K562 (cell line): Measurements from ENCODE around the gene ITGAL. TPM values are rescaled to one million over a fixed set of nuclear protein-coding genes. Genes with fewer than 3 reads are reported as not detected.

Experiments
- ATAC-seq: fragments of 200-7000 bp; cut with Tn5 transposase; 3 replicates; pipeline ENCODE4 v1.9.1; 2020; ENCODE audit warnings: moderate library complexity
- BruUV-seq: library from RNA; stranded (reverse); fragments of 400-500 nt; replicated peaks from 2 replicates; lab custom pipeline; 2021; lab: Mats Ljungman, UMichigan
- CTCF ChIA-PET: fragments of 300-600 bp; formaldehyde crosslinking; extraction: SDS; loops from one replicate; lab custom pipeline; 2021; ENCODE audit warnings: low intra/inter-chr PET ratio; lab: Yijun Ruan, JAX
- POLR2A ChIA-PET: fragments of 300-600, 350-650 bp; sonication (Branson Sonifier 250); formaldehyde crosslinking; extraction: SDS; loops from one replicate; lab custom pipeline; 2021; ENCODE audit warnings: antibody characterized with exemption, inconsistent platforms; lab: Yijun Ruan, JAX
- DNase-seq, 4 experiments: peaks; one replicate each; pipeline versions ENCODE4 v3.0.0 to v3.0.0-alpha.2; 2011 to 2018; ENCODE audit warnings: low spot score in 3 of 4, mixed read lengths in 3 of 4; ENCODE audit errors: extremely low read depth in 1 of 4
- FAIRE-seq: peaks from 2 replicates; lab custom pipeline; 2011; peaks lifted over from hg19 to GRCh38; lab: Jason Lieb, UNC
- H2AFZ ChIP-seq: 2 replicates; pipeline ENCODE4 v1.6.0; 2011; ENCODE audit warnings: low read depth, low read length, control low read depth, inconsistent platforms
- H3K27ac ChIP-seq: fragments of 200-600 bp; 3 replicates; pipeline ENCODE4 v1.8.0; 2011; ENCODE audit warnings: low read depth, mild to moderate bottlenecking, control low read depth, inconsistent platforms, low read length, moderate library complexity, mixed read lengths; ENCODE audit errors: extremely low read depth
- H3K27me3 ChIP-seq, 2 experiments: fragments of 300-600 bp in 1 of 2; 2 replicates in 1 of 2; 3 replicates in 1 of 2; pipeline versions ENCODE4 v1.6.0 to v1.8.0; 2011; ENCODE audit warnings: inconsistent platforms in 2 of 2, low read length in 2 of 2, mild to moderate bottlenecking in 1 of 2, mixed read lengths in 1 of 2, moderate library complexity in 1 of 2; ENCODE audit not compliant: control insufficient read depth in 2 of 2, insufficient read depth in 2 of 2
- H3K36me3 ChIP-seq: fragments of 300-600 bp; 3 replicates; pipeline ENCODE4 v1.8.0; 2011; ENCODE audit warnings: mild to moderate bottlenecking, low read length, inconsistent platforms; ENCODE audit not compliant: control insufficient read depth, insufficient read depth
- H3K4me1 ChIP-seq, 2 experiments: fragments of 200-600 bp in 1 of 2; replicated peaks in 1 of 2; 2 replicates in 1 of 2; 3 replicates in 1 of 2; pipeline versions ENCODE4 v1.5.1 to v1.8.0; 2011; ENCODE audit warnings: inconsistent platforms in 2 of 2, low read length in 2 of 2, mild to moderate bottlenecking in 1 of 2, mixed read lengths in 1 of 2, moderate library complexity in 1 of 2; ENCODE audit not compliant: control insufficient read depth in 2 of 2, insufficient read depth in 2 of 2
- H3K4me2 ChIP-seq: 2 replicates; pipeline ENCODE4 v1.6.1; 2011; ENCODE audit warnings: low read length, control low read depth, inconsistent platforms, mixed read lengths; ENCODE audit not compliant: insufficient read depth
- H3K4me3 ChIP-seq: fragments of 200-600 bp; sonication (generic), shearing (Covaris generic); 2 replicates; pipeline ENCODE4 v1.5.1; 2016; ENCODE audit warnings: control low read depth, inconsistent platforms
- H3K79me2 ChIP-seq: fragments of 200-600 bp; 3 replicates; pipeline ENCODE4 v1.8.0; 2011; ENCODE audit warnings: low read length, inconsistent platforms; ENCODE audit not compliant: control insufficient read depth, insufficient read depth
- H3K9ac ChIP-seq, 2 experiments: 2 replicates each; pipeline versions ENCODE4 v1.6.0 to v1.6.1; 2011; ENCODE audit warnings: low read depth in 2 of 2, low read length in 2 of 2, control low read depth in 1 of 2, inconsistent platforms in 1 of 2, mild to moderate bottlenecking in 1 of 2, mixed read lengths in 1 of 2; ENCODE audit not compliant: insufficient read depth in 1 of 2
- H3K9me1 ChIP-seq: one replicate; pipeline ENCODE4 v1.6.0; 2011; ENCODE audit warnings: inconsistent platforms, mild to moderate bottlenecking, low read length, moderate library complexity; ENCODE audit not compliant: control insufficient read depth, insufficient read depth
- H3K9me3 ChIP-seq: replicated peaks from 2 replicates; pipeline ENCODE4 v1.5.1; 2011; ENCODE audit warnings: low read depth, low read length, inconsistent platforms; ENCODE audit not compliant: control insufficient read depth, insufficient read depth
- H4K20me1 ChIP-seq: replicated peaks from 2 replicates; pipeline ENCODE4 v1.6.1; 2011; ENCODE audit warnings: low read length, inconsistent platforms, mixed read lengths; ENCODE audit not compliant: control insufficient read depth, insufficient read depth
- ETV1 ChIP-seq: fragments of 450-650 bp; conservative IDR thresholded peaks from 2 replicates; pipeline ENCODE4 v1.6.1; 2016; ENCODE audit warnings: missing genetic modification characterization, control low read depth, low read depth, missing compliant biosample characterization
- HNRNPL ChIP-seq: fragments of 200-400 bp; formaldehyde crosslinking; IDR thresholded peaks from 2 replicates; pipeline ENCODE4 v1.6.1; 2017; ENCODE audit warnings: low read depth, mild to moderate bottlenecking, low read length
- KDM5B ChIP-seq: fragments of 200-600 bp; sonication (generic); IDR thresholded peaks from 2 replicates; pipeline ENCODE4 v1.6.1; 2012; ENCODE audit warnings: low read depth, mild to moderate bottlenecking, moderate library complexity, low read length, control low read depth, inconsistent platforms; ENCODE audit not compliant: insufficient replicate concordance
- MEF2A ChIP-seq: IDR thresholded peaks from 2 replicates; pipeline ENCODE4 v1.6.1; 2011; ENCODE audit warnings: low read depth, mild to moderate bottlenecking, low read length, moderate library complexity; ENCODE audit not compliant: control insufficient read depth
- MTA3 ChIP-seq: fragments of 450-650 bp; formaldehyde crosslinking; IDR thresholded peaks from 2 replicates; pipeline ENCODE4 v1.6.1; 2017; ENCODE audit warnings: mild to moderate bottlenecking, borderline replicate concordance
- NFXL1 ChIP-seq: fragments of 450-650 bp; formaldehyde crosslinking; IDR thresholded peaks from 2 replicates; pipeline ENCODE4 v1.4.0; 2021; ENCODE audit warnings: mild to moderate bottlenecking
- POLR2G ChIP-seq: fragments of 200-400 bp; formaldehyde crosslinking; IDR thresholded peaks from 2 replicates; pipeline ENCODE4 v1.6.1; 2017; ENCODE audit warnings: low read depth, mild to moderate bottlenecking, antibody characterized with exemption, low read length, moderate library complexity
- RBFOX2 ChIP-seq: fragments of 200-400 bp; formaldehyde crosslinking; IDR thresholded peaks from 2 replicates; pipeline ENCODE4 v1.6.1; 2017; ENCODE audit warnings: low read depth, mild to moderate bottlenecking, low read length, moderate library complexity
- RNF2 ChIP-seq: sonication (generic); IDR thresholded peaks from 2 replicates; pipeline ENCODE4 v1.6.1; 2016
- ZFX ChIP-seq: sonication (generic); formaldehyde crosslinking; IDR thresholded peaks from 2 replicates; pipeline ENCODE4 v1.8.0; 2022; ENCODE audit warnings: mild to moderate bottlenecking, missing genetic modification reagents, moderate library complexity
- ZKSCAN1 ChIP-seq: fragments of 150-350 bp; IDR thresholded peaks from 2 replicates; pipeline ENCODE4 v1.6.1; 2016; ENCODE audit warnings: low read depth, low read length
- WGBS: fragments of 100-300 bp; shearing (Covaris generic); methylation state at CpG from one replicate; pipeline ENCODE4 v1.1.6; 2016; ENCODE audit warnings: low coverage, mixed read lengths; ENCODE audit not compliant: insufficient coverage; ENCODE audit errors: missing lambda C conversion rate; 5-methylcytosine and 5-hydroxymethylcytosine counted together
- in situ Hi-C: fragments of 300-500 bp; cut with MboI; formaldehyde crosslinking; loops from 4 replicates; pipeline ENCODE4 v1.15.0; 2018; ENCODE audit warnings: inconsistent platforms, mixed read lengths
- intact Hi-C: fragments of 100-400 bp; cut with micrococcal nuclease; formaldehyde crosslinking; loops from 2 replicates; pipeline ENCODE4 v1.14.2; 2022
- polyA plus RNA-seq, 8 experiments: library from polyadenylated mRNA; depleted of rRNA in 4 of 8; stranded (reverse) in 5 of 8; unstranded in 3 of 8; fragments of >200 nt; fragmentation: Nextera tagmentation in 2 of 8; fragmentation: Illumina TruSeq in 1 of 8; extraction: Ambion mirVana in 2 of 8; extraction: Trizol in 1 of 8; gene quantifications; 2 replicates each; pipeline versions ENCODE4 v1.2.1 to v1.2.3, GENCODE V29; 2011 to 2014; ENCODE audit warnings: inconsistent platforms in 1 of 8, missing spikeins in 1 of 8
- total RNA-seq, 7 experiments: library from RNA; depleted of rRNA in 6 of 7; stranded (reverse); fragments of >200 nt in 6 of 7; fragmentation: Illumina TruSeq in 2 of 7; extraction: Trizol in 2 of 7; gene quantifications; 2 replicates each; pipeline versions ENCODE4 v1.2.1 to v1.2.3, GENCODE V29; 2011 to 2021; ENCODE audit warnings: low replicate concordance in 1 of 7
- TF ChIP-seq, protein P1 (sequence below): sonication (generic); formaldehyde crosslinking; IDR thresholded peaks from 2 replicates; pipeline ENCODE4 v1.8.1; 2023; ENCODE audit warnings: mild to moderate bottlenecking, missing genetic modification reagents
- TF ChIP-seq, protein P2 (sequence below): sonication (generic); formaldehyde crosslinking; IDR thresholded peaks from 2 replicates; pipeline ENCODE4 v1.8.0; 2022; ENCODE audit warnings: missing genetic modification reagents, mild to moderate bottlenecking, moderate library complexity, borderline replicate concordance
- TF ChIP-seq, protein P3 (sequence below), 2 experiments: fragments of 450-650 bp; IDR thresholded peaks; 2 replicates each; pipeline ENCODE4 v1.6.1; 2016

Gene ITGAL
- total and polyA plus RNA-seq, 9 of the 15 experiments (the other 6 are each of a cell fraction or from before 2014, with no cell fraction given), result 0.01 to 0.53 TPM; not detected in 7

DNA sequence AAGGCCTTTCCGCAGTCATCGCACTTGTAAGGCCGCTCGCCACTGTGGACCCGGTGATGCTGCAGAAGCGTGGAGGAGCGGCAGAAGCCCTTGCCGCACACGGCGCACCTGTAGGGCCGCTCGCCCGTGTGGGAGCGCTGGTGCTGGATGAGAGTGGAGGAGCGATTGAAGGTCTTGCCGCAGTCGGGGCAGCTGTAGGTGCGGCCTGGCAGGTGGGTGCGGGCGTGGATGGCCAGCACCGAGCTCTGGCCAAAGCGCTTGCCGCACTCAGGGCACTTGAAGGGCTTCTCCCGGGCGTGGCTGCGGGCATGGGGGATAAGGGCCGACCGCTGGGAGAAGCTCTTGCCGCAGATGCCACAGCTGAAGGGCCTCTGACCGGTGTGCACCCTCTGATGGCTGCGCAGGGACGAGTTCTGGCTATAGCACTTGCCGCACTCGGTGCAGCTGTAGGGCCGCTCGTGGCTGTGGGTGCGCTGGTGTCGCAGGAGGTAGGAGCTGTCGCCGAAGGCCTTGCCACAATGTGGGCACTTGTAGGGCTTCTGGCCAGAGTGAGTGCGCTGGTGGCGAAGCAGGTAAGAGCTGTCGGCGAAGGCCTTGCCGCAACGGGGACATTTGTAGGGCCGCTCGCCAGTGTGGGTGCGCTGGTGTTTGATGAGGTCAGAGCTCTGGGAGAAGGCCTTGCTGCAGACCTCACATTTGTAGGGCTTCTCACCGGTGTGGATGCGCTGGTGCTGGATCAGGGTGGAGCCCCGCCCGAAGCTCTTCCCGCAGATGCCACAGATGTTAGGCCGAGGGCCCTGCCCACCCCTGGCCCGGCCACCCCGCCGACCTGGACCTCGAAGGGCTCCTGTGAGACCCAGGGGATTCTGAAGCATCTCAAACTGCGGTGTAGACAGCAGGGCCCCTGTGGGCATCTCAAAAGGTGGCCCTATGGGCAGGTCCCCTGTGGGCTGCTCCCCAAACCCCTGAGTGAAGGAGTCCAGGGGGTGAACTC, 52.3 kb downstream of the ITGAL start:
- CTCF ChIA-PET, result no interaction called here
- no peaks in the 10 kb centered on the region for H4K20me1 ChIP-seq
- H3K36me3 ChIP-seq, result peaks cover 17% of the 10 kb centered on the region; the same call in 1 of the 3 replicates
- ATAC-seq (no peak), DNase-seq (no peak), FAIRE-seq (no peak)
- peaks cover 36 to 64% of the 10 kb centered on the region in 2 experiments; a peak in 4 of 5 replicates for H3K4me1 ChIP-seq
- in situ Hi-C loops, result no loop called here
- no peak overlapping the region for H3K4me3 ChIP-seq
- peak overlapping the region in 1 of 2 experiments; percentile 85; a peak in 2 of 4 replicates for H3K9ac ChIP-seq
- no peaks in the 10 kb centered on the region for H3K9me3 ChIP-seq
- H2AFZ ChIP-seq, result no peak overlapping the region
- WGBS, result 87% methylated on average over 54 of the region's 60 CpGs
- H3K4me2 ChIP-seq, result peak overlapping the region; percentile 25
- H3K27ac ChIP-seq, result peak overlapping the region; percentile 97; the same call in 1 of the 3 replicates
- peaks cover 4% of the 10 kb centered on the region for H3K9me1 ChIP-seq
- BruUV-seq, result no TSS peak
- H3K79me2 ChIP-seq, result peaks cover 19% of the 10 kb centered on the region
- H3K27me3 ChIP-seq, result no peaks in the 10 kb centered on the region
- POLR2A ChIA-PET, result interaction anchor here (0.6 to 4.3 kb wide), 9 partner anchors 8 to 44 kb away, joined by 3 to 16 read pairs (median 4); no protein-coding TSS in a partner anchor
- intact Hi-C loops, result loop anchor here (5.0 kb wide), 2 partner anchors 33 to 72 kb away; no protein-coding TSS in a partner anchor
- TF ChIP-seq KDM5B (peak; percentile 4), POLR2G (0 out of 2 replicates have a peak, but pooled peaks have one; percentile 35), NFXL1 (CRISPR knock-in tag) (no peak), MEF2A (no peak), ETV1 (no peak), ZKSCAN1 (0 out of 2 replicates have a peak, but pooled peaks have one; percentile 0), ZFX (CRISPR knock-in tag) (peak; percentile 33; the same call in 1 of the 2 replicates), RBFOX2 (peak; percentile 40), HNRNPL (peak; percentile 40; the same call in 1 of the 2 replicates), MTA3 (0 out of 2 replicates have a peak, but pooled peaks have one; percentile 13), RNF2 (0 out of 2 replicates have a peak, but pooled peaks have one; percentile 10)
- TF ChIP-seq, protein P1, sequence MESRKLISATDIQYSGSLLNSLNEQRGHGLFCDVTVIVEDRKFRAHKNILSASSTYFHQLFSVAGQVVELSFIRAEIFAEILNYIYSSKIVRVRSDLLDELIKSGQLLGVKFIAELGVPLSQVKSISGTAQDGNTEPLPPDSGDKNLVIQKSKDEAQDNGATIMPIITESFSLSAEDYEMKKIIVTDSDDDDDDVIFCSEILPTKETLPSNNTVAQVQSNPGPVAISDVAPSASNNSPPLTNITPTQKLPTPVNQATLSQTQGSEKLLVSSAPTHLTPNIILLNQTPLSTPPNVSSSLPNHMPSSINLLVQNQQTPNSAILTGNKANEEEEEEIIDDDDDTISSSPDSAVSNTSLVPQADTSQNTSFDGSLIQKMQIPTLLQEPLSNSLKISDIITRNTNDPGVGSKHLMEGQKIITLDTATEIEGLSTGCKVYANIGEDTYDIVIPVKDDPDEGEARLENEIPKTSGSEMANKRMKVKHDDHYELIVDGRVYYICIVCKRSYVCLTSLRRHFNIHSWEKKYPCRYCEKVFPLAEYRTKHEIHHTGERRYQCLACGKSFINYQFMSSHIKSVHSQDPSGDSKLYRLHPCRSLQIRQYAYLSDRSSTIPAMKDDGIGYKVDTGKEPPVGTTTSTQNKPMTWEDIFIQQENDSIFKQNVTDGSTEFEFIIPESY (CRISPR knock-in tag), result peak; percentile 82
- TF ChIP-seq, protein P2, sequence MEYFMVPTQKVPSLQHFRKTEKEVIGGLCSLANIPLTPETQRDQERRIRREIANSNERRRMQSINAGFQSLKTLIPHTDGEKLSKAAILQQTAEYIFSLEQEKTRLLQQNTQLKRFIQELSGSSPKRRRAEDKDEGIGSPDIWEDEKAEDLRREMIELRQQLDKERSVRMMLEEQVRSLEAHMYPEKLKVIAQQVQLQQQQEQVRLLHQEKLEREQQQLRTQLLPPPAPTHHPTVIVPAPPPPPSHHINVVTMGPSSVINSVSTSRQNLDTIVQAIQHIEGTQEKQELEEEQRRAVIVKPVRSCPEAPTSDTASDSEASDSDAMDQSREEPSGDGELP (CRISPR knock-in tag), result 0 out of 2 replicates have a peak, but pooled peaks have one; percentile 44
- TF ChIP-seq, protein P3, sequence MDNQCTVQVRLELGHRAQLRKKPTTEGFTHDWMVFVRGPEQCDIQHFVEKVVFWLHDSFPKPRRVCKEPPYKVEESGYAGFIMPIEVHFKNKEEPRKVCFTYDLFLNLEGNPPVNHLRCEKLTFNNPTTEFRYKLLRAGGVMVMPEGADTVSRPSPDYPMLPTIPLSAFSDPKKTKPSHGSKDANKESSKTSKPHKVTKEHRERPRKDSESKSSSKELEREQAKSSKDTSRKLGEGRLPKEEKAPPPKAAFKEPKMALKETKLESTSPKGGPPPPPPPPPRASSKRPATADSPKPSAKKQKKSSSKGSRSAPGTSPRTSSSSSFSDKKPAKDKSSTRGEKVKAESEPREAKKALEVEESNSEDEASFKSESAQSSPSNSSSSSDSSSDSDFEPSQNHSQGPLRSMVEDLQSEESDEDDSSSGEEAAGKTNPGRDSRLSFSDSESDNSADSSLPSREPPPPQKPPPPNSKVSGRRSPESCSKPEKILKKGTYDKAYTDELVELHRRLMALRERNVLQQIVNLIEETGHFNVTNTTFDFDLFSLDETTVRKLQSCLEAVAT (IDR thresholded peaks at IDR 0.05), result peak in 1 of 2 experiments; percentile 61; a peak in 1 of 4 replicates
